ENCODE data around the gene UHRF2.

DNA sequence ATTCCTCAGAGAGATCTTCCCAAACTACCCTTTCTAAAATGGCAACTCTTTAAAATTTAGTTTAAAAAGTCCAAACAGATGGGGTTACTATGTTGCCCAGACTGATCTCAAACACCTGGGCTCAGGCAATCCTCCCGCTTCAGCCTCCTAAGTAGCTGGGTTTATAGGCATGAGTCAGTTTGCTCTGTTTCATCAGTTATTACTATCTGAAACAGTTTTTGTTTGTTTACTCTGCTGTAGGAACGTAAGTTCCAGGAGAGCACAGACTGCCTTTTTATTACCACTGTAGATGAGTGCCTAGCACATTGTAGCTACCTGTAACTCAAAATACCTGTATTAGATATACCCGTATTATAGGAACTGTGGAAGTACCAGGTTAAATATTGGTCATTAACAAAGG is 89.4 kb downstream of the UHRF2 start:
- TF ChIP-seq, protein P1, sequence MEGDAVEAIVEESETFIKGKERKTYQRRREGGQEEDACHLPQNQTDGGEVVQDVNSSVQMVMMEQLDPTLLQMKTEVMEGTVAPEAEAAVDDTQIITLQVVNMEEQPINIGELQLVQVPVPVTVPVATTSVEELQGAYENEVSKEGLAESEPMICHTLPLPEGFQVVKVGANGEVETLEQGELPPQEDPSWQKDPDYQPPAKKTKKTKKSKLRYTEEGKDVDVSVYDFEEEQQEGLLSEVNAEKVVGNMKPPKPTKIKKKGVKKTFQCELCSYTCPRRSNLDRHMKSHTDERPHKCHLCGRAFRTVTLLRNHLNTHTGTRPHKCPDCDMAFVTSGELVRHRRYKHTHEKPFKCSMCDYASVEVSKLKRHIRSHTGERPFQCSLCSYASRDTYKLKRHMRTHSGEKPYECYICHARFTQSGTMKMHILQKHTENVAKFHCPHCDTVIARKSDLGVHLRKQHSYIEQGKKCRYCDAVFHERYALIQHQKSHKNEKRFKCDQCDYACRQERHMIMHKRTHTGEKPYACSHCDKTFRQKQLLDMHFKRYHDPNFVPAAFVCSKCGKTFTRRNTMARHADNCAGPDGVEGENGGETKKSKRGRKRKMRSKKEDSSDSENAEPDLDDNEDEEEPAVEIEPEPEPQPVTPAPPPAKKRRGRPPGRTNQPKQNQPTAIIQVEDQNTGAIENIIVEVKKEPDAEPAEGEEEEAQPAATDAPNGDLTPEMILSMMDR (conservative IDR thresholded peaks at IDR 0.05; ENCODE audit: low read length) = no peak
- no peak for TF ChIP-seq EZH2phosphoT487 (IDR thresholded peaks at IDR 0.05; ENCODE audit: borderline replicate concordance)
